AG10803 (cell line): ENCODE measurements around the gene FAM135A.
"Not testable (repeated sequence)": the region's sequence is repeated elsewhere in the genome, so short reads cannot be mapped to it uniquely, and the experiment has no call there.

ENCODE experiments used
- DNase-seq: peaks from one replicate; pipeline ENCODE4 v3.0.0; 2010; ENCODE audit warnings: low read depth
- H3K4me3 ChIP-seq: 2 replicates; pipeline ENCODE4 v1.5.1; 2011; ENCODE audit warnings: mild to moderate bottlenecking, low read length, control low read depth
- CTCF ChIP-seq: conservative IDR thresholded peaks from 2 replicates; pipeline ENCODE4 v1.5.1; 2011; ENCODE audit warnings: mild to moderate bottlenecking, low read length, control low read depth, inconsistent platforms

FAM135A gene

DNA sequence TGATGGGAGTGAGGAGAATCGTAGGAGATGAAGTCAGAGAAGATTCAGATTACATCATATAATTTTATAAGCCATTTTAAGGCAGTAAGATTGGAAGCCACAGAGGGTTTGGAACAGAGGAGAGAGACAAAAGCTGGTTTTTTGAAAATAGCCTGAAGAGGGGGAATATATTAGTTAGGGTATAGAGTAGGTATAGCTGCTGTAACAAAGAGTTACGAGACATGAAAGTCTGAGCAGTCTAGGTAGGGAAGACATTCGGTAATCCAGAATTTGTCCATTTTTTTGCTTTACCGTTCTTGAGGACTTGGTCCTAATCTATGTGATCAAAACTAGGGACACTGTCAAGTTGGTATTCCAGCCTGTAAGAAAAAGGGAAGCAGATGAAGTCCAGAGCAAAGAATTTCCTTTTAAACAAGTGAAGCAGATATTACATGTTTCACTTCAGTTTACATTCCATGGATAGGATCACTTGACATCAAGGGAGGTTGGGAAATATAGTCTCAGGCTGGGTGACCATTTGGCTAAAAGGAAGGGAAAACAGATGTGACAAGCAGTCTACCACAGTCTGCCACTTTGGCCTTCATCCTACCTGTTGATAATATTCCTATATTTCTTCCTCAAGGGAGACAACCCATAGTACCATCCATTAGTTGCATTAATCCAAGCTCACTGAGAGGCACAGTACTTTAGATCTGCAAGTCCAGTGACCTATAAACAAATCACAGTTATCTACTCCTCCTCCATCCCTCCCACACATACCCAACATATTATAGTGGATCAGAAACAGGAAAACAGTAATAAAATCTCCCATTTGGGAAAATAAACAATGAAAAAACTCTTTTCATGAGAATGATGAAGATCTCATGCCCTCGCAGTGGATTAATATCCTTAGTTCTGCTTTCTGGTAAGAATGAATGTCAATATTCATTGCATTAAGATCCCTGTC, 10.2 kb downstream of the FAM135A start:
- DNase-seq: peak; percentile 8
- no peak overlapping the region for H3K4me3 ChIP-seq
- no peak for TF ChIP-seq CTCF

DNA sequence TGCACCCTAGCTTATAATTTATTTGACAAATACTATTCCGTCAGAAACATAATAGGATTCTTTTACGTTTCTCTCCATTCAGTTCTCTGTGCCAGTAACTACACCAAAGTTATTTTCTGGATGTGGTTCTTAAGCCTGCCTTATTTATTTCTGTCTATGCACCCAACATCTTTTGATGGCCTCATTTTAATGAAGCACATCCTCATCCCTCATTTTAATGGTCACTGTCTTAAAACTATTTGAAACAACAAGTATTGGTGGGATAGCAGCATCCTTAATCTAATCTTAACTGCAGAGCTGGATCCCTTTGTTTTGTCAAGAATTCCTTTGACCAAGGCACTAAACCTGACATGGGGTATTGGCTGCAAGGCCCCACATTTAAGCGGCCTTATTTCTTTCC, 11.0 kb downstream of the FAM135A start:
- no peak overlapping the region for H3K4me3 ChIP-seq
- no peak for TF ChIP-seq CTCF
- DNase-seq: no peak

DNA sequence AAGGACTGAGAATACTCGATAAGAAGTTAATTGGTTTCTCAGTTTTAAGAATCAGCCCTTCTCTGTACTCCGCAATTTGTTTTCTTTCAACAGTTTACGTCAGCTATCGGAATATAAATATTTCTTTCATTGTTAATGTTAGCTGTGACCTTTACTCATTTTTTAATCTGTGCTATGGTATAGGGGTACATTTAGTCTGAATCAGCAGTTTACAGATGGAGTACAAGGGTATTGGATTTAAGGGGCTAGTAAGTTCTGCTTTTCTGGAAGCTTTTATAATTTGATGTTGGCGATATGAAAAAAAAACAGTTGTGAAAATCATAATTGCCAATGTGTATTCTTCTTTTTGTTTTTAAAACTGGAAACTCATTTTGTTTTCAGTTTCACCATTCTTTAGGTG, 23.0 kb downstream of the FAM135A start:
- no peak overlapping the region for H3K4me3 ChIP-seq
- no peak for DNase-seq
- TF ChIP-seq CTCF: no peak

DNA sequence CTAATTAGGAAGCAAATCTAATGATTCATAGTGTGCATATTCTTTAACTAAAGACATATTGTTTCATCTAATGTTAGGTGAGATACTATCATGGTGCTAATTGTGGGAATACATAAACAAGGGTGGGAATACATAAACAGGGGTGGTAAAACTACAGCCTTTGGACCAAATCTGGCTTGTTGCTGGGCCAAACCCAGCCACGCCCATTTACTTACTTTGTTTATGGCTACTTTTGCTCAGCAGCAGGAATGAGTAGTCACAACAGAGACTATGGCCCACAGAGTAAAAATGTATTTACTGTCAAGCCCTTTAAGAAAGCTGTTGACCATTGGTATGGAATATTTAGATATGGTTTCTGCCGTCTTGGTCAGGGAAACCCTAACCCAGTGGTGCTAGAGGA, 31.7 kb downstream of the FAM135A start:
- DNase-seq: no peak
- no peak for TF ChIP-seq CTCF
- H3K4me3 ChIP-seq: no peak overlapping the region

GRCh38 chr6:70447343-70448070, 34.2 kb downstream of the FAM135A start:
- not testable (repeated sequence) for DNase-seq, H3K4me3 ChIP-seq

DNA sequence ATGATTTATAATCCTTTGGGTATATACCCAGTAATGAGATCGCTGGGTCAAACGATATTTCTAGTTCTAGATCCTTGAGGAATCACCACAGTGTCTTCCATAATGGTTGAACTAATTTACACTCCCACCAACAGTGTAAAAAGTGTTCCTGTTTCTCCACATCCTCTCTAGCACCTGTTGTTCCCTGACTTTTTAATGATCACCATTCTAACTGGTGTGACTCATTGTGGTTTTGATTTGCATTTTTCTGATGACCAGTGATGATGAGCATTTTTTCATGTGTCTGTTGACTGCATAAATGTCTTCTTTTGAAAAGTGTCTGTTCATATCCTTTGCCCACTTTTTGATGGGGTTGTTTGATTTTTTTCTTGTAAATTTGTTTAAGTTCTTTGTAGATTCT, 40.6 kb downstream of the FAM135A start:
- DNase-seq, H3K4me3 ChIP-seq: not testable (repeated sequence)

DNA sequence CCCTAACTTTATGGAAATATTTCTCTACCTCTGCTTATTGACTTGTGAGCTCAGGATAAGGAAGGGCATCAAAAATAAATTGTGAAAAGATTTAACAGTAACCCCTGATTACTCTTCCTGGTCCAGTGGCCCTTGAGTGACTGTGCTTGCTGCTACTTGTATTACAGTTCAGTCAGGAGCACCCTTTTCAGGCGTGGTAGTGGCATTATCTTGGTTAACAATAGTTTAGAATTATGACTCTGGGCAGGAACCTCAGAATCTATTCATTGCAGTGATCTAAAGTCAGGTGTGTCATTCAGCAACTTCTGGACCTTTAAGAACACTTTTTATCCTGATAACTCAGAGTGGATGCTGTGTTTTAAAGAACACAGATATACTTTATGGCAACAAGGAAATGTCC, 43.4 kb downstream of the FAM135A start:
- no peak for DNase-seq
- H3K4me3 ChIP-seq: no peak overlapping the region
- no peak for TF ChIP-seq CTCF

DNA sequence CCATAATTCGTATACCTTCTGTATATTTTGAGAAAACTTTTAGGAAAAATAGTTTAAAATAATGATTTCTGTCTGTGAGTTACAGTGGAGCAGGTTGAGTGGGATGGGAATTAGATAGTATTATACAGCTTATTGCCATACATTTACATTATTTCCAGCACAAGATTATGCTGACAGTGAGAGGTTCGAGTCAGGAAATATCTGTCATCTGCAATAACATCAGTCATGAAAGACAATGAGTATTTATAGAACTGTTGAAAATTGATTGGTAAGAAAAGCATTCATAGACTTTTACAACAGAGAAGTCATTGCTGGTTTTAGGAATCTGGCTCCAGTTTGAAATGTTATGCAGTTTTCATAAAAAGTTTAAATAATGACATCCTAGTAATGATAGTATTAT, 45.9 kb downstream of the FAM135A start:
- H3K4me3 ChIP-seq: no peak overlapping the region

GRCh38 chr6:70459699-70460098, 46.4 kb downstream of the FAM135A start:
- DNase-seq, H3K4me3 ChIP-seq: not testable (repeated sequence)

More for the DNA sequence above, 45.9 kb downstream of the FAM135A start:
- DNase-seq: no peak
- no peak for TF ChIP-seq CTCF
